ENCODE measurements around the gene PYCR2. TPM values are rescaled to one million over a fixed set of nuclear protein-coding genes. Genes with fewer than 3 reads are reported as not detected.

PYCR2 gene
- total RNA-seq, 2 donors from 2014 or later: 46.6 to 50.2 TPM

- no peaks in the 10 kb centered on the region for H3K36me3 ChIP-seq
- H3K27me3 ChIP-seq (replicated peaks; ENCODE audit: insufficient read depth): no peaks in the 10 kb centered on the region
- H3K9me3 ChIP-seq: no peaks in the 10 kb centered on the region
- ATAC-seq (ENCODE audit: insufficient number of reproducible peaks, low FRiP score, low read depth): no peak
- no peak for DNase-seq (ENCODE audit: low spot score)
- peak overlapping the region; percentile 100 for H3K4me3 ChIP-seq
- H3K4me1 ChIP-seq (ENCODE audit: control insufficient read depth in 1 of 2, low read depth in 2 of 2): peaks cover 6 to 35% of the 10 kb centered on the region in 2 donors
- TF ChIP-seq CTCF (IDR thresholded peaks at IDR 0.05): no peak
- H3K27ac ChIP-seq: peak overlapping the region; percentile 89 to 96
Observed at GRCh38 chr1:225923381-225923691, 714 bp downstream of the PYCR2 start.

- no peak for DNase-seq (ENCODE audit: low spot score)
Observed at GRCh38 chr1:225921734-225922709, 2.0 kb downstream of the PYCR2 start.

GRCh38 chr1:225919906-225920305 is 4.1 kb downstream of the PYCR2 start:
- peaks cover 6 to 33% of the 10 kb centered on the region in 2 donors for H3K4me1 ChIP-seq (ENCODE audit: control insufficient read depth in 1 of 2, low read depth in 2 of 2)
- no peak for DNase-seq (ENCODE audit: low spot score)
- no peak for TF ChIP-seq CTCF (IDR thresholded peaks at IDR 0.05)
- H3K36me3 ChIP-seq: peaks cover 4% of the 10 kb centered on the region
- no peaks in the 10 kb centered on the region for H3K27me3 ChIP-seq (replicated peaks; ENCODE audit: insufficient read depth)
- no peaks in the 10 kb centered on the region for H3K9me3 ChIP-seq
- no peak overlapping the region for H3K4me3 ChIP-seq
- no peak for ATAC-seq (ENCODE audit: insufficient number of reproducible peaks, low FRiP score, low read depth)
- peak overlapping the region in 1 of 2 donors; percentile 10 for H3K27ac ChIP-seq

More at GRCh38 chr1:225921734-225922709, 2.0 kb downstream of the PYCR2 start:
- Histone ChIP-seq H3K4me1 (ENCODE audit: control insufficient read depth in 1 of 2, low read depth in 2 of 2) (peaks cover 6 to 35% of the 10 kb centered on the region in 2 donors), H3K27me3 (replicated peaks; ENCODE audit: insufficient read depth) (no peaks in the 10 kb centered on the region), H3K9me3 (no peaks in the 10 kb centered on the region), H3K27ac (no peak overlapping the region), H3K36me3 (no peaks in the 10 kb centered on the region), H3K4me3 (no peak overlapping the region)
- no peak for TF ChIP-seq CTCF (IDR thresholded peaks at IDR 0.05)
- no peak for ATAC-seq (ENCODE audit: insufficient number of reproducible peaks, low FRiP score, low read depth)

DNA sequence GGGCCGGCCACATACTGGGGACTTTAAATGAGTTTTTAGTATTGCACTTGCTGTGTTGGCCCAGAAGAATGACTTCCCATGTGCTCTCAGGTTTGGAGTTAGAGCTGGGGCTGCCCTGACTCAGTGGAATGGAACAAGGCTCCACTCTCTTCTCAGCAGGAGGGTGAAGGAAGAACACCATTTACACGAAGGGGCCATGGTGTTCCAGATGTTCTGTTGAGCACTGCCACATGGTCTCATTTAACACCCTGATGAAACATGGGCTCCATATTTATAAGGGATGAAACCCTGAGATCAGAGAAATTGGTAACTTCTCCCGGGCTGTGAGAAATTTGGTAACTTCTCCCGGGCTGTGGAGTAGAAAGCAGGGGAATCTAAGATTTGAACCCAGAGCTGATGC is 5.8 kb downstream of the PYCR2 start:
- Histone ChIP-seq H3K4me1 (ENCODE audit: control insufficient read depth in 1 of 2, low read depth in 2 of 2) (peaks cover 6 to 27% of the 10 kb centered on the region in 2 donors), H3K27me3 (replicated peaks; ENCODE audit: insufficient read depth) (no peaks in the 10 kb centered on the region), H3K4me3 (no peak overlapping the region), H3K9me3 (no peaks in the 10 kb centered on the region), H3K27ac (no peak overlapping the region), H3K36me3 (peaks cover 4% of the 10 kb centered on the region)
- no peak for ATAC-seq (ENCODE audit: insufficient number of reproducible peaks, low FRiP score, low read depth)
- TF ChIP-seq CTCF (IDR thresholded peaks at IDR 0.05): no peak
- no peak for DNase-seq (ENCODE audit: low spot score)

- ATAC-seq (ENCODE audit: insufficient number of reproducible peaks, low FRiP score, low read depth) (no peak), DNase-seq (ENCODE audit: low spot score) (no peak)
- TF ChIP-seq CTCF (IDR thresholded peaks at IDR 0.05): no peak
Observed at GRCh38 chr1:225917536-225917935, 6.5 kb downstream of the PYCR2 start.

More at GRCh38 chr1:225917536-225917935, 6.5 kb downstream of the PYCR2 start:
- no peak overlapping the region for H3K4me3 ChIP-seq
- no peak overlapping the region for H3K27ac ChIP-seq
- no peaks in the 10 kb centered on the region for H3K9me3 ChIP-seq
- H3K36me3 ChIP-seq: peaks cover 4% of the 10 kb centered on the region
- H3K27me3 ChIP-seq (replicated peaks; ENCODE audit: insufficient read depth): no peaks in the 10 kb centered on the region
- H3K4me1 ChIP-seq (ENCODE audit: control insufficient read depth in 1 of 2, low read depth in 2 of 2): peaks cover 4 to 20% of the 10 kb centered on the region in 2 donors
